PC-9 (cell line): ENCODE results near the gene PKD2L1.

ENCODE experiments used
- EZH2 ChIP-seq: fragments of 200-600 bp; sonication (generic); IDR thresholded peaks from 2 replicates; pipeline ENCODE4 v1.8.0; 2017; ENCODE audit warnings: antibody characterized with exemption, low read depth
- TF ChIP-seq, protein P1 (sequence below): fragments of 200-600 bp; sonication (generic); conservative IDR thresholded peaks from 2 replicates; pipeline ENCODE4 v1.6.1; 2017; ENCODE audit warnings: mixed run types, antibody characterized with exemption, mild to moderate bottlenecking, moderate library complexity

DNA sequence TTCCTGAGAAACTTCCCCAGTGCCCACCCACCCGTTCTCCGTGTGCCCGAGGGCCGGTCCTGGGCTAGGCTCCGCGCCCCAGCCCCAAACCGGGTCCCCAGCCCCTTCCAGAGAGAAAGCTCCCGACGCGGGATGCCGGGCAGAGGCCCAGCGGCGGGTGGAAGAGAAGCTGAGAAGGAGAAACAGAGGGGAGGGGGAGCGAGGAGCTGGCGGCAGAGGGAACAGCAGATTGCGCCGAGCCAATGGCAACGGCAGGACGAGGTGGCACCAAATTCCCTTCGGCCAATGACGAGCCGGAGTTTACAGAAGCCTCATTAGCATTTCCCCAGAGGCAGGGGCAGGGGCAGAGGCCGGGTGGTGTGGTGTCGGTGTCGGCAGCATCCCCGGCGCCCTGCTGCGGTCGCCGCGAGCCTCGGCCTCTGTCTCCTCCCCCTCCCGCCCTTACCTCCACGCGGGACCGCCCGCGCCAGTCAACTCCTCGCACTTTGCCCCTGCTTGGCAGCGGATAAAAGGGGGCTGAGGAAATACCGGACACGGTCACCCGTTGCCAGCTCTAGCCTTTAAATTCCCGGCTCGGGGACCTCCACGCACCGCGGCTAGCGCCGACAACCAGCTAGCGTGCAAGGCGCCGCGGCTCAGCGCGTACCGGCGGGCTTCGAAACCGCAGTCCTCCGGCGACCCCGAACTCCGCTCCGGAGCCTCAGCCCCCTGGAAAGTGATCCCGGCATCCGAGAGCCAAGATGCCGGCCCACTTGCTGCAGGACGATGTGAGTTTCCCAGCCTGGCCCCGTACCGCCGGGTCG lies 16.9 kb upstream of the PKD2L1 start, which contains the start of gene SCD:
- TF ChIP-seq, protein P1, sequence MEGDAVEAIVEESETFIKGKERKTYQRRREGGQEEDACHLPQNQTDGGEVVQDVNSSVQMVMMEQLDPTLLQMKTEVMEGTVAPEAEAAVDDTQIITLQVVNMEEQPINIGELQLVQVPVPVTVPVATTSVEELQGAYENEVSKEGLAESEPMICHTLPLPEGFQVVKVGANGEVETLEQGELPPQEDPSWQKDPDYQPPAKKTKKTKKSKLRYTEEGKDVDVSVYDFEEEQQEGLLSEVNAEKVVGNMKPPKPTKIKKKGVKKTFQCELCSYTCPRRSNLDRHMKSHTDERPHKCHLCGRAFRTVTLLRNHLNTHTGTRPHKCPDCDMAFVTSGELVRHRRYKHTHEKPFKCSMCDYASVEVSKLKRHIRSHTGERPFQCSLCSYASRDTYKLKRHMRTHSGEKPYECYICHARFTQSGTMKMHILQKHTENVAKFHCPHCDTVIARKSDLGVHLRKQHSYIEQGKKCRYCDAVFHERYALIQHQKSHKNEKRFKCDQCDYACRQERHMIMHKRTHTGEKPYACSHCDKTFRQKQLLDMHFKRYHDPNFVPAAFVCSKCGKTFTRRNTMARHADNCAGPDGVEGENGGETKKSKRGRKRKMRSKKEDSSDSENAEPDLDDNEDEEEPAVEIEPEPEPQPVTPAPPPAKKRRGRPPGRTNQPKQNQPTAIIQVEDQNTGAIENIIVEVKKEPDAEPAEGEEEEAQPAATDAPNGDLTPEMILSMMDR = no peak
- TF ChIP-seq EZH2 = no peak
